D721Med (cell line): Measurements from ENCODE around the gene CHRNG.

Experiments used
- DNase-seq: peaks from one replicate; pipeline ENCODE4 v3.0.0; 2011; ENCODE audit warnings: low spot score; ENCODE audit not compliant: insufficient read length
- FAIRE-seq: peaks from 2 replicates; lab custom pipeline; 2011; peaks lifted over from hg19 to GRCh38; lab: Jason Lieb, UNC
- CTCF ChIP-seq: IDR thresholded peaks from 2 replicates; pipeline ENCODE4 v1.5.1; 2012; ENCODE audit warnings: mild to moderate bottlenecking, control low read depth; ENCODE audit not compliant: insufficient read depth; ENCODE audit errors: missing control alignments

Gene CHRNG

GRCh38 chr2:232505856-232506255 lies 33.6 kb upstream of the CHRNG start:
- no peak for TF ChIP-seq CTCF
- FAIRE-seq (no peak), DNase-seq (no peak)

GRCh38 chr2:232506709-232507108 lies 32.8 kb upstream of the CHRNG start:
- TF ChIP-seq CTCF, result no peak
- FAIRE-seq (no peak), DNase-seq (no peak)

GRCh38 chr2:232508251-232508650 lies 31.2 kb upstream of the CHRNG start:
- no peak for TF ChIP-seq CTCF
- DNase-seq (no peak), FAIRE-seq (no peak)

GRCh38 chr2:232511336-232511890 lies 28.1 kb upstream of the CHRNG start:
- FAIRE-seq (no peak), DNase-seq (no peak)
- TF ChIP-seq CTCF, result no peak

- no peak for FAIRE-seq
- no peak for TF ChIP-seq CTCF
- DNase-seq, result peak; percentile 83
Measured at GRCh38 chr2:232512602-232513001, 26.9 kb upstream of the CHRNG start.

- no peak for TF ChIP-seq CTCF
- DNase-seq, result no peak
- no peak for FAIRE-seq
Measured at GRCh38 chr2:232513353-232513752, 26.1 kb upstream of the CHRNG start.

GRCh38 chr2:232515639-232516038 lies 23.9 kb upstream of the CHRNG start:
- DNase-seq, result no peak
- TF ChIP-seq CTCF, result no peak
- FAIRE-seq, result no peak
